ENCODE results near the gene CFAP74.

CFAP74 gene

DNA sequence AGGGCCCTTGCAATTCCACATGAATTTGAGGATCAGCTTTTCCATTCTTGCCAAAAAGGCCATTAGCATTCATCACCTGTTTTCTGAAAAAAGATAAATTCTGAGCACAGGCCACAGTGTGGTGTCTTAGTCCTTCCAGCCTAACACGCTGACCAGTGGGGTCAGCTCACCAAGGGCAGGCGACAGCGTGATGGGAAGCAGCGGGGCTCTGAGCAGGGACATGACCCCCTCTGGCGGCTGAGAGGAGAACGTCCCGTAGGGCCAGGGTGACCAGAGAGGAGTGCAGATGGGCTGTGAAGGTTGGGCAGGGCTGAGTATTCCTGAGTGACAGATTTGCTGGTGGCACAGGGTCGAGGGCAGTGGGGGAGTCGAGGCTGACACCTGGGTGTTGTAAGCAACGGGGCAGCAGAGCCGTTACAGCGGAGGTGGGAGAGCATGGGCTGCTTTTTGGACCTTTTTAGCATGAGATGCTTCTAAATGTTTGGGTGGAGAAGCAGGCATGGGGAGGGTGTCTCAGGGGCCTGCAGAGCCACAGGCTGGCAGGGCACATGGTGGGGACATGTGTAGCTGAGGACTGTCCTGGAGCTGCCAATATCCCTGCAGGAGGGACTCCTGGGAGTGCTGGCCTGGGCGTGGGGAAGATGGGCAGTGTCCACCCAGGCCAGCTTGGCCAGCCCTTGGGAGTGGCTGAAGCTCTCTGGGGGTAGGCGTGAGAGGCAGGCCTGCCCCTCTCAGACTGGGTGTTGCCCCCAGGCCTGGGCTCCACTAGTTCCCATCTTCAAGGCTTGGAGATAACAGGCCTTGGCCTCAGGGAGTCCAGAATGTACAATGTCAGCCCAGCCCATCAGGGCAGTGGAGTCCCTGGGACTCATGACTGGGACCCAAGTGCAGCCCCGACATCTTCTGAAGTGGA lies 97.1 kb downstream of the CFAP74 start:
- TF ChIP-seq TEAD4 (IDR thresholded peaks at IDR 0.05) (no peak), CEBPB (IDR thresholded peaks at IDR 0.05) (no peak), NFIC (IDR thresholded peaks at IDR 0.05) (no peak), RAD21 (IDR thresholded peaks at IDR 0.05; ENCODE audit: low read depth) (peak; percentile 95)
- TF ChIP-seq, protein P1, sequence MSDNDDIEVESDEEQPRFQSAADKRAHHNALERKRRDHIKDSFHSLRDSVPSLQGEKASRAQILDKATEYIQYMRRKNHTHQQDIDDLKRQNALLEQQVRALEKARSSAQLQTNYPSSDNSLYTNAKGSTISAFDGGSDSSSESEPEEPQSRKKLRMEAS (IDR thresholded peaks at IDR 0.05): no peak

GRCh38 chr1:1903224-1903623 lies 100.4 kb downstream of the CFAP74 start:
- TF ChIP-seq EGR1 (IDR thresholded peaks at IDR 0.05) (no peak), EP300 (IDR thresholded peaks at IDR 0.05; ENCODE audit: borderline replicate concordance) (no peak), RAD21 (IDR thresholded peaks at IDR 0.05; ENCODE audit: low read depth) (no peak), CEBPB (IDR thresholded peaks at IDR 0.05) (no peak), NFIC (IDR thresholded peaks at IDR 0.05) (no peak), TCF12 (IDR thresholded peaks at IDR 0.05; ENCODE audit: low read depth) (no peak), YY1 (IDR thresholded peaks at IDR 0.05; ENCODE audit: low read depth) (no peak), USF1 (IDR thresholded peaks at IDR 0.05) (no peak), ZBTB7A (IDR thresholded peaks at IDR 0.05; ENCODE audit: low read depth) (no peak), TEAD4 (IDR thresholded peaks at IDR 0.05) (no peak), REST (IDR thresholded peaks at IDR 0.05; ENCODE audit: low read depth) (no peak), FOXM1 (IDR thresholded peaks at IDR 0.05; ENCODE audit: borderline replicate concordance, low read depth) (no peak), CREB1 (IDR thresholded peaks at IDR 0.05; ENCODE audit: low read depth) (no peak)
- TF ChIP-seq, protein P1 (IDR thresholded peaks at IDR 0.05): no peak

- TF ChIP-seq REST (IDR thresholded peaks at IDR 0.05; ENCODE audit: low read depth): no peak
- TF ChIP-seq NFIC (IDR thresholded peaks at IDR 0.05): no peak
- TF ChIP-seq USF1 (IDR thresholded peaks at IDR 0.05): no peak
- TF ChIP-seq FOXM1 (IDR thresholded peaks at IDR 0.05; ENCODE audit: borderline replicate concordance, low read depth): no peak
- no peak for TF ChIP-seq TEAD4 (IDR thresholded peaks at IDR 0.05)
- TF ChIP-seq RAD21 (IDR thresholded peaks at IDR 0.05; ENCODE audit: low read depth): no peak
- TF ChIP-seq YY1 (IDR thresholded peaks at IDR 0.05; ENCODE audit: low read depth): no peak
Observed at GRCh38 chr1:1901641-1902294, 101.8 kb downstream of the CFAP74 start.

DNA sequence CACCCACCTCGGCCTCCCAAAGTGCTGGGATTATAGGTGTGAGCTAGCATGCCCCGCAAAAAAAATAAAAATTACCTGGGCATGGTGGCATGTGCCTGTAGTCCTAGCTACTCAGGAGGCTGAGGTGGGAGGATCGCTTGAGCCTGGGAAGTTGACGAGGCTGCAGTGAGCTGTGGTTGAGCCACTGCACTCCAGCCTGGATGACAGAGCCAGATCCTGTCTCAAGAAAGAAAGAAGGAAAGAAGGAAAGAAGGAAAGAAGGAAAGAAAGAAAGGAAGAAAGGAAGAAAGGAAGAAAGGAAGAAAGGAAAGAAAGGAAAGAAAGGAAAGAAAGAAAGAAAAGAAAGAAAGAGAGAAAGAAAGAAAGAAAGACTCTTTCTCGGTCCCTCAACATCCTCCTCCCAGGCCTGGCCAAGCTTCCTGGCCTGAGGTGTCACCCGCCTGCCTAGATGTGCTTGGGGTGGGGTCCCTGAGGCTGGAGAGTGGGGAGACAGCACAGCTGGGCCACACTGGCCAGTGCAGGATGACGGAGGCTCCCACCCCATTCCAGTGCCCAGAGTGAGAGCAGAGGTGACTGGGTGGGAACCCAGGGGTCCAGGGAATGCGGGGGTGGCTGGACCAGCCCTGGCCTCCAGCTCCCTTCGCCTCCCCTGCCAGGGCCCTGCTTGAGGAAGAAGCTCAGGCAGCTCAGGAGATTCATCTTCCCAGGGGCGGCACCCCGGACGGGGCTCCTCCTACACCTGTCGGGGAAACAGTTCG lies 102.5 kb downstream of the CFAP74 start:
- no peak for TF ChIP-seq YY1 (IDR thresholded peaks at IDR 0.05; ENCODE audit: low read depth)
- no peak for TF ChIP-seq CREB1 (IDR thresholded peaks at IDR 0.05; ENCODE audit: low read depth)
- TF ChIP-seq, protein P1 (IDR thresholded peaks at IDR 0.05): no peak
- no peak for TF ChIP-seq FOXM1 (IDR thresholded peaks at IDR 0.05; ENCODE audit: borderline replicate concordance, low read depth)
- no peak for TF ChIP-seq TCF12 (IDR thresholded peaks at IDR 0.05; ENCODE audit: low read depth)
- TF ChIP-seq EP300 (IDR thresholded peaks at IDR 0.05; ENCODE audit: borderline replicate concordance): no peak
- TF ChIP-seq EGR1 (IDR thresholded peaks at IDR 0.05): no peak
- TF ChIP-seq RAD21 (IDR thresholded peaks at IDR 0.05; ENCODE audit: low read depth): no peak
- no peak for TF ChIP-seq ZBTB7A (IDR thresholded peaks at IDR 0.05; ENCODE audit: low read depth)
- TF ChIP-seq TAF1 (IDR thresholded peaks at IDR 0.05; ENCODE audit: low read depth): no peak
- no peak for TF ChIP-seq REST (IDR thresholded peaks at IDR 0.05; ENCODE audit: low read depth)
- TF ChIP-seq TEAD4 (IDR thresholded peaks at IDR 0.05): no peak
- no peak for TF ChIP-seq USF1 (IDR thresholded peaks at IDR 0.05)
- no peak for TF ChIP-seq CEBPB (IDR thresholded peaks at IDR 0.05)
- TF ChIP-seq NFIC (IDR thresholded peaks at IDR 0.05): no peak
